KOPT-K1 (cell line): ENCODE data around the gene TOX2.

Source experiments
- H3K27ac ChIP-seq: fragments of 200-600 bp; sonication (generic); 2 replicates; pipeline ENCODE4 v1.5.1; 2016; ENCODE audit warnings: antibody characterized with exemption, mild to moderate bottlenecking, low read depth, low read length; ENCODE audit not compliant: poor library complexity, severe bottlenecking
- H3K36me3 ChIP-seq: fragments of 200-600 bp; sonication (generic); 2 replicates; pipeline ENCODE4 v1.5.1; 2017; ENCODE audit warnings: antibody characterized with exemption, mild to moderate bottlenecking, low read length, moderate library complexity; ENCODE audit not compliant: insufficient read depth
- H3K9me3 ChIP-seq: fragments of 200-600 bp; sonication (generic); 2 replicates; pipeline ENCODE4 v1.5.1; 2017; ENCODE audit warnings: antibody characterized with exemption, low read length, mild to moderate bottlenecking; ENCODE audit not compliant: insufficient read depth, poor library complexity, severe bottlenecking

The TOX2 gene

GRCh38 chr20:44026647-44027342, 112.1 kb downstream of the TOX2 start:
- no peaks in the 10 kb centered on the region for H3K36me3 ChIP-seq
- H3K27ac ChIP-seq: no peak overlapping the region
- no peaks in the 10 kb centered on the region for H3K9me3 ChIP-seq

DNA sequence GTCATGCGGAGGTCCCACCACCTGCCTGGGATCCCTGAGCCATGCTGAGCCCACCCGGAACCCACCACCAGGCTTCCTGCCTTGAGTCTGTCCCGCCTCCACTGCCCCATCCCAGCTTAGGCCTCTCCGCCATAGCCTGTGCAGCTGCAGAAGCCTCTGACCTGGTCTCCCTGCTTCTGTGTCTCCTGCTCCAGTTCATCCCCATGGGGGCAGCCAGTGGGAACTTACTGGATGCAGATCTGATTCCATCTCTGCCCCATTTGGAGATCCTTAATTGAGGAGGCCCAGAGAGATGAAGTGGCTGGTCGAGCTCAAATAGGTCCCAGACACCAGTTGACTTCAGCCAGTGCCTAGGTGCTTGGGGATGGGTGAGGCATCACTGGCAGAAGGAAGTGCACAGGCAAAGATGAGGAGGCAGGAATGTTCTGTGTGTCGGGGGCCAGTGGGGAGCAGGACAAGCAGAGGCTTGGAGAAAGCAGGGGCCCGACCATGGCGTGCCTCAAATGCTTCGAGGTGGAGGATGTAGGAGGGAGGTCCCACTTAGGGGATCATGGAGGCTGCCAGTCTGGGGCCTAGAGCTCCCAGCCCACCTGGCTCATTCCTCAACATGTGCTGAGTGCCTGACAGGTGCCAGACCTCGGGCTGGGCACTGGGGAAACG, 112.8 kb downstream of the TOX2 start:
- Histone ChIP-seq H3K36me3 (no peaks in the 10 kb centered on the region), H3K9me3 (no peaks in the 10 kb centered on the region), H3K27ac (no peak overlapping the region)

- H3K9me3 ChIP-seq: no peaks in the 10 kb centered on the region
- no peak overlapping the region for H3K27ac ChIP-seq
- H3K36me3 ChIP-seq: no peaks in the 10 kb centered on the region
Observed at GRCh38 chr20:44028003-44028730, 113.5 kb downstream of the TOX2 start.

DNA sequence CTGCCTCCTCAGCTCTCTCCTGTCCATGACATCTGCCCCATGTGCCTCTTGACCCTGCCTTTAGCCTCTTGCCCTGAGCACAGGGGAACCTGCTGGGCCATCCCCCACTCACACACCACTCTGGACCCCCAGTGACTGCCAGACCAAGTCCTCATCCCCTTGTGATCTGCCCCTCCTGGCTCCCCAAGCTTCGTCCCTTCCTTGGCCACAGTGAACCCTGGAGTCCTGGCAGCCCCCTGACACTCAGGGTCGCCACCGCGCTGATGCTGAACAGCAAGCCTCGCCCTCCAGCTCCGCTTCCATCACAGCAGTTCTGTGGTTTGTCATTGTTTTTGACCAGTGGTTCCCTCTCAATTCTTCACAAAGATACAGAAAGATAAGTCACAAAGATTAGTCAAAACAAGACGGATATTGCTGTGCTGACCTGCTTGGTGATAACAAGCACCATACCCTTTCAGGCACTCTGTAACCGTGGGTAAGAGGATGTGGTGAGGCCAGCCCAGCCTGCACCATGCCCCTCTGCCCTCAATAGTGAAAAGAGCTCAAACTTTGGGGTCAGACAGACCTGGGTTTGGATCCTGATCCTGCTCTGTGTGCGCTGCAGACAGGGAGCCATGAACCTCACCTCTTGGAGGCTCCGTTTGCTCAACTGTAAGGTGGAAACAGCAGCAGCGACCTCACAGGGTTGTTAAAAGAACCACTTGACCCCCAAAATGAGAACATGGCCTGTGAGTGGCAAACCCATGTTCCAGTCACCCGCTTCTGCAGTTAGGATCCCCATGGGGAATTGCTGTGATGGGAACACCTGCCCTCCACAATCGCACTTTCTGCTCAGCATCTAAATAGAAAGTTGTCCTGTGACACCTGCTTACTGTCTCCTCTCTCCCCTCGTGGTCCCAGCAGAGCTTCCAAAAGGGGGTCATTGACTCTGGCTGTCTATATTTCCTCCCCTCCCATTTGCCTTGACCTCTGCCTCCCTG, 114.5 kb downstream of the TOX2 start:
- H3K36me3 ChIP-seq: no peaks in the 10 kb centered on the region
- H3K9me3 ChIP-seq: no peaks in the 10 kb centered on the region
- peak overlapping the region; percentile 9 for H3K27ac ChIP-seq

GRCh38 chr20:44029848-44030230, 115.2 kb downstream of the TOX2 start:
- H3K36me3 ChIP-seq: no peaks in the 10 kb centered on the region
- no peaks in the 10 kb centered on the region for H3K9me3 ChIP-seq
- H3K27ac ChIP-seq: no peak overlapping the region

DNA sequence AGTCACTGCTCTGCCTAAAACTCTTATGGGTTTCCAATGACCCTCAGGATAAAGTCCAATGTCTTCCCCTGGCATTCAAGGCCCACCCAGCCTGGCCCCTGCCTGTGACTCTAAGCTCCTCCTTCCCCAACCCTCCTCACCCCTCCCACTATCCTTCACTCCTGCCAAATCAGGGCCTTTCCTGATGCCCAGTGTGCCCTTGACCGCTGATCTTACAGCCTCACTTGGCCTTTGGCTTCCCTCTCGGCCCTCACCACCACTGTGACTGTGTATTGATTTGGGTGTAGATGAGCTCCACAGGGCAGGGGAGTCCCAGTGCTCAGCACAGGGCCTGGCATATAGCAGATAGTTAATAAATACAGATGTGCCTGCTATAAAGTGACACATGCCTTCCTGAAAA, 115.7 kb downstream of the TOX2 start:
- Histone ChIP-seq H3K27ac (no peak overlapping the region), H3K36me3 (no peaks in the 10 kb centered on the region), H3K9me3 (no peaks in the 10 kb centered on the region)

- no peaks in the 10 kb centered on the region for H3K9me3 ChIP-seq
- H3K27ac ChIP-seq: no peak overlapping the region
- no peaks in the 10 kb centered on the region for H3K36me3 ChIP-seq
Observed at GRCh38 chr20:44031001-44031574, 116.4 kb downstream of the TOX2 start.

- H3K9me3 ChIP-seq: no peaks in the 10 kb centered on the region
- no peaks in the 10 kb centered on the region for H3K36me3 ChIP-seq
- no peak overlapping the region for H3K27ac ChIP-seq
Observed at GRCh38 chr20:44031781-44032582, 117.3 kb downstream of the TOX2 start.

DNA sequence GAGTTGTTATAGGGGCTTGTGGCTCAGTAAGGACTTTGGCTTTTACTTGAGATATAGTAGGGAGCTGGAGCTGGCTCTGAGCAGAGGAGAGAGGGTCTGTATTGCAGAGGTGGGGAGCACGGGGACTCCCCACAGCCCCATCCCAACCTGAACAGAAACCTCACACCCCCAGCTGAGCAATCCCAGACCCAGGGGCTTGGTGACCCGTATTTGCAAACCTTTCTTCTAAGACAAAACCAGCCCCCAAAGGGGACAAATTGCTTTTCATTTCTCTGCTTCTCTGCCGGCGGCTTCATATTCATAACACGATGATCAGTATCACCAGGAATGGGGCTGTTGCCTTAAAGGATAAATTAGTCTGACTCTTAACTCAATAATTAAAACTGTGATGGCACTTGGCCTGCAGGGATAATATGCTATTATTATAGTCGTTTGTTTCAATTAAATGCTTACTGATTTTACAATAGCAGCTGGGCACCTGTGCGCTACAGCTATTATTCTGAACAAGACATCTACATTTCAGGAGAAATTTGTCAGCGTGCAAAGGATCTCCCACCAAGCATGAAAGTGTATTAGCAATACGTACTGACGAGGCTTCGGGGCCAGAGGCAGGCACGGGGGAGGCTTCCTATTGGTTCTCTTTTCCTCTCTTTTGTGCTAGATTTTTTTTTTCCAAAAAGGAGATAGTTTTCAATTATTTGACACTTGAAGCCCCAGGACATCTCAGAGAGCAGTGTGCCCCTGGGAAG, 118.1 kb downstream of the TOX2 start:
- Histone ChIP-seq H3K27ac (no peak overlapping the region), H3K9me3 (no peaks in the 10 kb centered on the region), H3K36me3 (no peaks in the 10 kb centered on the region)

GRCh38 chr20:44033344-44033743, 118.7 kb downstream of the TOX2 start:
- Histone ChIP-seq H3K36me3 (no peaks in the 10 kb centered on the region), H3K27ac (no peak overlapping the region), H3K9me3 (no peaks in the 10 kb centered on the region)

- Histone ChIP-seq H3K36me3 (no peaks in the 10 kb centered on the region), H3K27ac (no peak overlapping the region), H3K9me3 (no peaks in the 10 kb centered on the region)
Observed at GRCh38 chr20:44033873-44034272, 119.2 kb downstream of the TOX2 start.

DNA sequence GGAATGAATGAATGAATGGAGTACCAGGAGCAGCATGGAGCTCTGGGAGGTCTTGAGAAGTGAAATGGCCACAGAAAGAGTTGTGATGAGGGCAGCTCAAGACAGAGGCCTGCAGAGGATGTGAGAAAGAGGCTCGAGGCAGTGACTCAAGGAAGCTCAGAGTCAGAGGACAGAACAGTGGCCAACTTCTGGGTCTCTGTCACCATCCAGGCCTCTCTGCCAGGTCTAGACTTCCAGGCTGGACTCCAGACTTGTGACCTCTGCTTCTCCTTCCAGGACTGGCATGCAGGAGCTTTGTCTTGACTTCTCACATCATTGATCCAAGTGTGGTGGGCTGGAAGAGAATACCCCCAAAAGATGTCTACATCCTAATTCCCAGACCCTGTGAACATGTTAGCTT, 119.8 kb downstream of the TOX2 start:
- H3K27ac ChIP-seq: no peak overlapping the region
- no peaks in the 10 kb centered on the region for H3K9me3 ChIP-seq
- no peaks in the 10 kb centered on the region for H3K36me3 ChIP-seq

GRCh38 chr20:44034965-44035635, 120.4 kb downstream of the TOX2 start:
- H3K9me3 ChIP-seq: no peaks in the 10 kb centered on the region
- H3K27ac ChIP-seq: no peak overlapping the region
- H3K36me3 ChIP-seq: no peaks in the 10 kb centered on the region
